GM19438 (cell line): ENCODE data around the gene MLLT3.

Experiments
- ATAC-seq: cut with Tn5 transposase; IDR thresholded peaks from one replicate; pipeline ENCODE4 v1.9.1; 2021; ENCODE audit warnings: low read depth; ENCODE audit not compliant: unreplicated experiment

MLLT3 gene

DNA sequence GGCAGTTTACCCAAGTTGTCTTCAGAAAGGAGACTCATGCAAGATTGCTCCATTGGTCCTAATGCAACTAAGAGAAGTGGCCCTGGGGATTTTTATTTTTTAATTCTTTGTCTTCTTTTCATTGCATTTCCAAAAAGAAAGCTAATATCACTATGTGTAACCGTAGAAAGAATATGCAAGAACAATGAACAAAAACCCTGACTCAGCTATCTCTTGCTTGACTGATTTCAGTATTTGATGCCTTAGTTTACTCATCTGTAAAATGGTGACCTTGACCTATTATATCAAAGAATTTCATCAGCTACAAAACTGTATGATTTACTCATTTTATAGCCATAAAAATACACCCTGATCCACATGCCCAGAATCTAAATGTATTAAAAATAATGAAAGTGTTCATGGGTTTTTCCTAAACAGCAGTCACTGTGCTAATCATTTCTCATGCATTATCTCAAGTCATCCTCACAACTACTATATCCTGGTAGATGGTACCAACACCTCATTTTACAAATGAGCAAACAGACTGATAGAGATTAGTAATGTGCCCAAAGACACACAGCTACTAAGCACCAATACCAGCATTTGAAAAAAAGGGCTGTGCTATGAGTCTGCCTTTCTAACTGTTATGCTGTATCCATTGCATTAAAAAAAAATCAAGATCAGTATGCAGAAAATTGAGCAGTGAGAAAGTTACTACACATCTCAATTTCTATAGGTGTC is 185.7 kb downstream of the MLLT3 start:
- no peak for ATAC-seq

GRCh38 chr9:20428976-20429375 is 193.3 kb downstream of the MLLT3 start:
- no peak for ATAC-seq

GRCh38 chr9:20427359-20427758 is 194.9 kb downstream of the MLLT3 start:
- no peak for ATAC-seq

DNA sequence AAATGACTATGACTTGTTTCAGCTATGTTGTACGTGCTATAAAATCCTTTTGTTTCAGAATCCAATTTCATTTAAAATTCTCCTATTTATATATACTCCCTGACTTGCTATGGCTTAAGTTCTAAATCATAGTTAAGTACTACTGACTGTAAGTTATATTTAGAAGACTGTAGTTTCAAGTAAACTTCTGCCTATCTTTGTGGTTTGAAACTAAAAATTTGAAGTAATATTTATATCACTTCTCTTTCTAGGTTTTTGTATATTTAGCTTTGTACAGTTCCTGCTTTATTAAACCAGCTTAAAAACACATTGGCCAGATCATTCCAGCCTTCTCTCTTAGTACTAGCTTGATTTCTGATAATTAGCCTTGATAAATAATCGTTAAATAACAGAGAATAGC is 196.3 kb downstream of the MLLT3 start:
- ATAC-seq: peak; percentile 66

DNA sequence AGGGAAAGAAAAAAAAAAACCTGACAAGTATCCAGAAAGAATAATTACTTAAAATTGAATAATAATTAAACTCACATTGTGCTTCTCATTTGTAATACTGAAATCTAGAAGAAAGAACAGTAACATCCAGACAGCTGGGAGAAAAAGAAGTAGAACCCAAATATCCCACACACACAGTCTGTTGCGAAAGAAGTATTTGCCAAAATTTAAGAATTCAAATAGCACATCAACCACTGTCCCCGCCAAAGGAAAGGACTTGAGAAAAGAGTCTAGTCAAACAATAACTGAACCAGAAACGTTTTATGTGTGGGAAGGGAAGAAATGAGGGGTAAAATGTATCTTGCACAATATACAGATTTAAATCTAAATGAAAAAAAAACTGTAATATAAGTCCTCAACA is 202.8 kb downstream of the MLLT3 start:
- no peak for ATAC-seq

GRCh38 chr9:20418485-20418884 is 203.8 kb downstream of the MLLT3 start:
- no peak for ATAC-seq

DNA sequence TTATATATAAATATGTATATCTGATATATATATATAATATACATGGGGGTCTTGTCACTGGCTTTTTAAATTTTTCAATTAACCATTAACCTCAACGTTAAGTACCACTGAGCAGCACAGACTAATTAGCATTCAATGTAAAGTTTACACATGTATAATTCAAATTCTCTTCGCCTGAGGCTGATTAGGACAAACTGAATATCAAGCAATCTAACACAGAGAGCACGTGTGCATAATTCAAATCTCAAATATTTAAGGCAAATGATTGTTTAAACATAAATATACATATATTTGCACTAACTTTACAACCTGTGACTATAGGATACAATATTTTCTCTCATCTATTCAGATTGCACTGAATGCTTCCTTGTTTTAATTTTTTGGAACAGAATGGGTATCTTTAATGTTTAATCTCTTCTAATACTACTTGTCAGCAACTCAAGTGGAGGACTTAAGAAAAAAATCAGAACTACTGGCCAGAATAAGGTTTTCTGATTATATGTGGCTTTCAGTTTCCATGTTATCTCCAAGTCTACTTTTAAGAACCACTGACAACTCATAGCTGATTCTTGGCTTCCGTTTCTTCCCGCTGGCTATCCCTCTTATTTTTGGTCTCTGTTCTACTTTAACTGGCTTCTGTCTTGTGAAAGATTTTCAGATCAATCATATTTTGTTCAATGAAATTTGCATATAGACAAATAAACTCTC is 204.8 kb downstream of the MLLT3 start:
- no peak for ATAC-seq

DNA sequence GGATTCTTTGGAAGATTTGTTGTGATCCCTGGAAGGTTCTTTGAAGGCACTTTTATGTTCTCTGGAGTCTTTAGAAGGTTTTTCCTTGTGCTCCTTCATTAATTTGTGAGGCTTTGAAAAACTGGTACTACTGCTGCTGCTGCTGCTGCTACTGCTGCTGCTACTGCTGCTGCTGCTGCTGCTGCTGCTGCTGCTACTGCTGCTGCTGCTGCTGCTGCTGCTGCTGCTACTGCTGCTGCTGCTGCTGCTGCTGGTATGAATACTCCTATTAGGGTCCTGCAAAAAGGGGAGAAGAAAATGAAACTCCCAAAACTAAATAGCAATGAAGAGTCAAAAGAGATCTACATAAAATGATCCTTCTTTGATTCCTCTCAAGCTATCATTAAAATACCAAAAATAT is 208.1 kb downstream of the MLLT3 start:
- no peak for ATAC-seq

GRCh38 chr9:20409321-20410092 is 212.8 kb downstream of the MLLT3 start:
- ATAC-seq: no peak

- ATAC-seq: no peak
These were observed 213.8 kb downstream of the MLLT3 start for GRCh38 chr9:20408513-20408912.

GRCh38 chr9:20407013-20407412 is 215.3 kb downstream of the MLLT3 start:
- ATAC-seq: no peak

GRCh38 chr9:20406344-20406743 is 216.0 kb downstream of the MLLT3 start:
- no peak for ATAC-seq

DNA sequence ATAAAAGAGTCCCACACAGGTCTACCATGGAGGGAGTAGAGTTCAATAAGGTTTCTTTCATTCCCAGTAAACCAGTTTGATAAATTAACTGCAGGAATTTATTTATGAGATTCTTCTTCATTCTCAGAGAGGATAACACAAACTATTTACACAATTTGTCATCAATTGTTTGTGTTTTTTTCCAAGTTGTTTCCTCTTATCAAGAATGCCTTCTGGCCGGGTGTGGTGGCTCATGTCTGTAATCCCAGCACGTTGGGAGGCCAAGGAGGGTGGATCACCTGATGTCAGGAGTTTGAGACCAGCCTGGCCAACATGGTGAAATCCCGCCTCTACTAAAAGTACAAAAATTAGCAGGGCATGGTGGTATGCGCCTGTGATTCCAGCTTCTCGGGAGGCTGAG is 216.7 kb downstream of the MLLT3 start:
- ATAC-seq: no peak

- ATAC-seq: no peak
These were observed 217.2 kb downstream of the MLLT3 start for GRCh38 chr9:20405078-20405477.

DNA sequence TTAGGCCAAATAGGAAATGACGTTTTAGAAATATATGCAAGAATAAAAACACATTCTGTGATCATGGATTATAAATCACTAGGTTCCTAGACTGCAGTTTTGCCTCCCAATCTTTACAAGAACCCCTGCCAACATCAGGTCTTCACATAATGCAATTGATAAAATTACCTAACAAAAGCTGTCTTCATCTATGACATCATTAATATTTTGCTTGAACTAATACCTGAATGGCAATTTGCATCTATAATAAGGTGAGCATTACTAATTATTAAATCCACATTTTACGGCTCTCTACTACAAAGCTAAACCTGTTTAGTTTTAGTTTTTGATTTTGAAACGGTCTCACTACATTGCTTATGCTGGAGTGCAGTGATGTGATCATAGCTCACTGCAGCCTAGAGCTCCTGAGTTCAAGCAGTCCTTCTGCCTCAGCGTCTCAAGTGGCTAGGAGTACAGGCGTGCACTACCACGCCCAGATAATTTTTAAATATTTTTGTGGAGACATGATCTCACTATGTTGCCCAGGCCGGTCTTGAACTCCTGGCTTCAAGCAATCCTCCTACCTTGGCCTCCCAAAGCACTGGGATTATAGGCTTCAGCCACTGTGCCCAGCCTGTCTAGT is 218.0 kb downstream of the MLLT3 start:
- no peak for ATAC-seq

DNA sequence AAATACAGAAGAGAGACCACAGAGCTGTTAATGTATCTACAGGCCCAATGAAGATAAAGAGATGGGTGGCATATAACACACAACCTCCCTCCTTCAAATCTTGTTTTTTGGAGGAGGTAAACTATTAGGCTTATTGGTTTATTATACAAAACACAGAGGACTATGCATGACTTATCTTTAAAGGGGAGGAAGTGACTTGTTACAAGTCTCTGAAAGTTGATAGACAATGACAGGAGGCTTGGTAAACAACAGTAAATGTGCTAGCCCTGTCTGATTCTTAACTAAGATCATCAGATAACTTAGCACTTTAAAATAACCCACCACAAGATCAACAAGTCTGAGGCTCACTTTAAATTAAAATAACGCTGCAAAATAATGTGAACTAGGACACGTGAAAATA is 219.0 kb downstream of the MLLT3 start:
- no peak for ATAC-seq

DNA sequence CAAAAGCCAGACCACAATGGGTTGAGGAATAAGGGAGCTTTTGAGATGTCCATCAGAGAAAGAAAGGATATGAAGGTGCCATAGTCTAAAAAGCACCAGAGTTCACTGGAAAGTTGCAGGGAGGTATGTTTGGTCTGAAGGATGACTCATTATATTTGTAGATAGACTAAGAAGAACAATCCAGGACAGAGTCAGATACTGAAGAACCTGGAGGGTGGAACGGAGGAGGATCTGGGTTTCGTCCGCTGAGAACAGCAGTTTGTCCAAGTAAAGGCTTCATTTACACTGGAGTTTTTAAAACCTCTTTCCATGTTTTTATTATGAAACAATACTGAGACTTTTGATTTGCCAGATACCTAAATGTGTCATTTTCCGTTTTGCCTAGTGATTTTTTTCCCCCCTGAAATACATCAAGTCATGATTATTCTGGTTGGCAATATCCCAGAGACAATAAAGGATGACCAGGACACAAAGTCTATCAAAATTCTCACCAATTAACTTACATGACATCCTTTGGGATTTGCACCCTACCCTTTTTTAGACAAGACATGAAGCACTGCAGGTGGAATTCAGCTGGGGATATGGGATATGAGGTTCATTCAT is 219.9 kb downstream of the MLLT3 start:
- no peak for ATAC-seq

GRCh38 chr9:20398536-20399338 is 223.6 kb downstream of the MLLT3 start:
- no peak for ATAC-seq

DNA sequence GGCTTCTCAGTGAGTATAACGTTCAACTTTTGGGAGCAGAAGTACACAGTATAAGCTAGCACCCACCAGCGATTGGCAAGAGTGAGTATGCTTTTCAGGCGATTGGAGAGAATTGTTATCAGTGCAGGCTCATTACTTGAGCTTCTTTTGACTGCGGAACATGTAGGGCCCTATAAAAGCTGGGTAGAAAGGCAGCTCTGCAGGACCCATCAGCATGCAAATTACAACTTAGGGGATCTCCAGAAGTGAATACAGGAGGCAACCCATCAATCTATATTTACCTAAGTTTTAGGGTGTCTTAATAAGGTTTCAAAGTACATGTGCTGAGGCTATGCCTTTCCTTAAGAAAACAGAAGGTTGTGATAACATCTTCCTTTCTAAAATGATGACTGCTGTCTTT is 225.0 kb downstream of the MLLT3 start:
- no peak for ATAC-seq

GRCh38 chr9:20396509-20396908 is 225.8 kb downstream of the MLLT3 start:
- ATAC-seq: no peak
